Smooth muscle cell (in vitro differentiated cells): ENCODE data around the gene SNRPN. TPM values are rescaled to one million over a fixed set of nuclear protein-coding genes. Genes with fewer than 3 reads are reported as not detected.

Source experiments
- DNase-seq: peaks from one replicate; lab custom pipeline; 2025; ENCODE audit not compliant: unreplicated experiment; lab: John Stamatoyannopoulos, UW
- H2AFZ ChIP-seq: fragments of 200-600 bp; sonication (generic); 2 replicates; pipeline ENCODE4 v1.6.0; 2016; ENCODE audit warnings: antibody characterized with exemption, low read depth, mild to moderate bottlenecking
- H3F3A ChIP-seq: fragments of 200-600 bp; sonication (generic); 2 replicates; pipeline ENCODE4 v1.6.0; 2017; ENCODE audit warnings: antibody characterized with exemption, low read depth
- H3K27ac ChIP-seq: fragments of 200-600 bp; sonication (generic); 2 replicates; pipeline ENCODE4 v1.5.1; 2016; ENCODE audit warnings: low read depth, mild to moderate bottlenecking
- H3K27me3 ChIP-seq: fragments of 200-600 bp; sonication (generic); 2 replicates; pipeline ENCODE4 v1.6.1; 2016; ENCODE audit warnings: low read depth, mild to moderate bottlenecking
- H3K36me3 ChIP-seq: fragments of 200-600 bp; sonication (generic); 2 replicates; pipeline ENCODE4 v1.5.1; 2016; ENCODE audit warnings: low read depth
- H3K4me1 ChIP-seq: fragments of 200-600 bp; sonication (generic); 2 replicates; pipeline ENCODE4 v1.5.1; 2016; ENCODE audit warnings: low read depth
- H3K4me2 ChIP-seq: fragments of 200-600 bp; sonication (generic); 2 replicates; pipeline ENCODE4 v1.6.0; 2016; ENCODE audit warnings: mild to moderate bottlenecking
- H3K4me3 ChIP-seq: fragments of 200-600 bp; sonication (generic); 2 replicates; pipeline ENCODE4 v1.5.1; 2016; ENCODE audit warnings: mild to moderate bottlenecking
- H3K79me2 ChIP-seq: fragments of 200-600 bp; sonication (generic); 2 replicates; pipeline ENCODE4 v1.6.0; 2016; ENCODE audit warnings: low read depth, mild to moderate bottlenecking
- H3K9ac ChIP-seq: fragments of 200-600 bp; sonication (generic); 2 replicates; pipeline ENCODE4 v1.6.0; 2016; ENCODE audit warnings: low read depth
- H3K9me3 ChIP-seq: fragments of 200-600 bp; sonication (generic); replicated peaks from 2 replicates; pipeline ENCODE4 v1.5.1; 2016; ENCODE audit warnings: low read depth
- H4K20me1 ChIP-seq: fragments of 200-600 bp; sonication (generic); 2 replicates; pipeline ENCODE4 v1.6.0; 2016; ENCODE audit warnings: low read depth
- CTCF ChIP-seq: fragments of 200-600 bp; sonication (generic); IDR thresholded peaks from 2 replicates; pipeline ENCODE4 v1.5.1; 2017; ENCODE audit warnings: borderline replicate concordance, mild to moderate bottlenecking, antibody characterized with exemption; ENCODE audit not compliant: insufficient read depth, poor library complexity, severe bottlenecking
- WGBS: methylation state at CpG from one replicate; pipeline ENCODE4 v1.1.7; 2016; ENCODE audit warnings: low lambda C conversion rate; 5-methylcytosine and 5-hydroxymethylcytosine counted together
- polyA plus RNA-seq: library from polyadenylated mRNA; unstranded; fragments of >200 nt; fragmentation: Nextera tagmentation; extraction: Ambion mirVana; gene quantifications from 2 replicates; pipeline ENCODE4 v1.2.1, GENCODE V29; 2016
- total RNA-seq: library from RNA; depleted of rRNA; stranded (reverse); fragments of >200 nt; gene quantifications from 2 replicates; pipeline ENCODE4 v1.2.3, GENCODE V29; 2014

SNRPN gene
- total and polyA plus RNA-seq, 2 experiments from 2014 or later: 206 to 309 TPM

GRCh38 chr15:24976932-24977331 lies 22.1 kb downstream of the SNRPN start:
- TF ChIP-seq CTCF: no peak
- Histone ChIP-seq H3K9ac (no peak overlapping the region), H3K9me3 (no peaks in the 10 kb centered on the region), H2AFZ (no peak overlapping the region), H3K4me1 (no peaks in the 10 kb centered on the region), H3K4me2 (no peak overlapping the region), H3K27me3 (no peaks in the 10 kb centered on the region), H4K20me1 (peaks cover 15% of the 10 kb centered on the region), H3K4me3 (no peak overlapping the region), H3K79me2 (peaks cover 10% of the 10 kb centered on the region), H3K27ac (no peak overlapping the region), H3F3A (no peaks in the 10 kb centered on the region), H3K36me3 (no peaks in the 10 kb centered on the region)
- DNase-seq: no peak
- WGBS: 80% methylated on average over 3 of the region's 3 CpGs

GRCh38 chr15:24977686-24978085 lies 22.9 kb downstream of the SNRPN start:
- Histone ChIP-seq H3K4me3 (no peak overlapping the region), H2AFZ (no peak overlapping the region), H3K4me2 (no peak overlapping the region), H3K79me2 (peaks cover 15% of the 10 kb centered on the region), H3K4me1 (no peaks in the 10 kb centered on the region), H3K9ac (no peak overlapping the region), H4K20me1 (peaks cover 15% of the 10 kb centered on the region), H3K27me3 (no peaks in the 10 kb centered on the region), H3K27ac (no peak overlapping the region), H3K9me3 (no peaks in the 10 kb centered on the region), H3F3A (no peaks in the 10 kb centered on the region), H3K36me3 (no peaks in the 10 kb centered on the region)
- DNase-seq: no peak
- TF ChIP-seq CTCF: no peak
- 82% methylated on average over 9 of the region's 9 CpGs for WGBS

- Histone ChIP-seq H3K9ac (no peak overlapping the region), H3K27ac (peak overlapping the region; percentile 8), H4K20me1 (peaks cover 55% of the 10 kb centered on the region), H3K9me3 (no peaks in the 10 kb centered on the region), H3K36me3 (no peaks in the 10 kb centered on the region), H3K27me3 (no peaks in the 10 kb centered on the region), H3K4me2 (no peak overlapping the region), H2AFZ (no peak overlapping the region), H3F3A (no peaks in the 10 kb centered on the region), H3K4me3 (no peak overlapping the region), H3K4me1 (no peaks in the 10 kb centered on the region), H3K79me2 (peaks cover 42% of the 10 kb centered on the region)
- 84% methylated on average over 7 of the region's 7 CpGs for WGBS
- DNase-seq: no peak
- TF ChIP-seq CTCF: no peak
Observed at GRCh38 chr15:24985224-24985623, 30.4 kb downstream of the SNRPN start.

DNA sequence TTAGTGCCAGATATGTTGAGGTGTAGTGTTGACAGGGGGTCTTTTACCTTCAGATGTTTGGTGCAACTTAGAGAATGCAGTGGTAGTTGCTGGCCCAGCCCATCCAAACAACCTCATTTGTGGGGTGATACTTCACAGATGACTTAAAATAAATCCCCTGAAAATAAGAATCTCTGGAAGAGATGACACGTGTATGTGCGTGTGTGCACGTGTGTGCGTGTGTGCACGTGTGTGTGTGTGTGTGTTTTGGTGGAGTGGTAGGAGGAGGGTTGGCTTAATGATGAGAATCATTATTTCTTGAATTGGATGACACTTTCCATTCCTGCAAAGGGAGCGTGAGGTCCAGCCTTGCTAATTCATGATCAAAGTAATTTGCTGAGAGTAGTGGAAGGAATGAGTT lies 31.9 kb downstream of the SNRPN start:
- no peaks in the 10 kb centered on the region for H3K4me1 ChIP-seq
- H3F3A ChIP-seq: no peaks in the 10 kb centered on the region
- no peak overlapping the region for H2AFZ ChIP-seq
- H3K9me3 ChIP-seq: peaks cover 6% of the 10 kb centered on the region
- peaks cover 67% of the 10 kb centered on the region for H4K20me1 ChIP-seq
- no peaks in the 10 kb centered on the region for H3K36me3 ChIP-seq
- H3K79me2 ChIP-seq: peaks cover 43% of the 10 kb centered on the region
- no peak for DNase-seq
- H3K27ac ChIP-seq: no peak overlapping the region
- WGBS: 81% methylated on average over 6 of the region's 6 CpGs
- H3K9ac ChIP-seq: no peak overlapping the region
- no peak overlapping the region for H3K4me2 ChIP-seq
- no peaks in the 10 kb centered on the region for H3K27me3 ChIP-seq
- TF ChIP-seq CTCF: no peak
- no peak overlapping the region for H3K4me3 ChIP-seq
